SK-N-SH (cell line): ENCODE results near the gene LTF. TPM values are rescaled to one million over a fixed set of nuclear protein-coding genes. Genes with fewer than 3 reads are reported as not detected.

Experiments used
- CTCF ChIA-PET: fragments of 300-600, 350-600 bp; formaldehyde crosslinking; extraction: SDS; loops from one replicate; lab custom pipeline; 2021; lab: Yijun Ruan, JAX
- POLR2A ChIA-PET: fragments of 350-600 bp; sonication (Branson Sonifier 250); formaldehyde crosslinking; extraction: SDS; loops from one replicate; lab custom pipeline; 2020; ENCODE audit warnings: antibody characterized with exemption, inconsistent platforms; lab: Yijun Ruan, JAX
- DNase-seq: peaks from one replicate; pipeline ENCODE4 v3.0.0; 2012
- H2AFZ ChIP-seq: fragments of 200-600 bp; sonication (generic); 2 replicates; pipeline ENCODE4 v1.8.1; 2016; ENCODE audit warnings: antibody characterized with exemption, mild to moderate bottlenecking, low read depth
- H3F3A ChIP-seq: fragments of 200-600 bp; sonication (generic); replicated peaks from 2 replicates; pipeline ENCODE3; 2016; ENCODE audit warnings: antibody characterized with exemption, mild to moderate bottlenecking; ENCODE audit not compliant: insufficient read depth
- H3K27ac ChIP-seq, 2 experiments: fragments of 200-500 bp in 1 of 2; fragments of 200-600 bp in 1 of 2; sonication (Bioruptor generic) in 1 of 2; sonication (generic), shearing (Covaris generic) in 1 of 2; 2 replicates each; pipeline versions ENCODE4 v1.5.1 to v1.6.1; 2014 to 2016; ENCODE audit warnings: low read depth in 2 of 2, inconsistent platforms in 1 of 2, low read length in 1 of 2, mild to moderate bottlenecking in 1 of 2, mixed read lengths in 1 of 2
- H3K27me3 ChIP-seq: fragments of 200-600 bp; sonication (generic), shearing (Covaris generic); 2 replicates; pipeline ENCODE4 v1.6.1; 2016; ENCODE audit warnings: mixed run types; ENCODE audit not compliant: insufficient read depth
- H3K36me3 ChIP-seq, 2 experiments: fragments of 200-500 bp in 1 of 2; fragments of 200-600 bp in 1 of 2; sonication (Bioruptor generic) in 1 of 2; sonication (generic) in 1 of 2; replicated peaks in 1 of 2; 2 replicates each; pipeline versions ENCODE3 to v1.5.1; 2014 to 2016; ENCODE audit warnings: low read length in 1 of 2, mild to moderate bottlenecking in 1 of 2; ENCODE audit not compliant: insufficient read depth in 2 of 2, control insufficient read depth in 1 of 2
- H3K4me1 ChIP-seq, 2 experiments: fragments of 200-500 bp in 1 of 2; fragments of 200-600 bp in 1 of 2; sonication (Bioruptor generic) in 1 of 2; sonication (generic), shearing (Covaris generic) in 1 of 2; 2 replicates each; pipeline versions ENCODE4 v1.5.1 to v1.6.1; 2014 to 2016; ENCODE audit warnings: low read depth in 1 of 2, low read length in 1 of 2, mixed run types in 1 of 2; ENCODE audit not compliant: insufficient read depth in 2 of 2, control insufficient read depth in 1 of 2
- H3K4me2 ChIP-seq: fragments of 200-600 bp; sonication (generic), shearing (Covaris generic); 2 replicates; pipeline ENCODE4 v1.6.1; 2017; ENCODE audit warnings: mixed run types
- H3K4me3 ChIP-seq, 2 experiments: fragments of 200-500 bp in 1 of 2; fragments of 200-600 bp in 1 of 2; sonication (Bioruptor generic) in 1 of 2; sonication (generic), shearing (Covaris generic) in 1 of 2; 2 replicates each; pipeline versions ENCODE4 v1.5.1 to v1.8.1; 2014 to 2016; ENCODE audit warnings: low read depth in 2 of 2, inconsistent platforms in 1 of 2, low read length in 1 of 2, mild to moderate bottlenecking in 1 of 2, mixed read lengths in 1 of 2, moderate library complexity in 1 of 2
- H3K79me2 ChIP-seq: fragments of 200-600 bp; sonication (generic); 2 replicates; pipeline ENCODE4 v1.8.1; 2017; ENCODE audit warnings: mild to moderate bottlenecking; ENCODE audit not compliant: insufficient read depth
- H3K9ac ChIP-seq: fragments of 200-600 bp; sonication (generic); 2 replicates; pipeline ENCODE4 v1.6.1; 2017; ENCODE audit warnings: mixed run types
- H3K9me2 ChIP-seq: fragments of 200-600 bp; sonication (generic); 2 replicates; pipeline ENCODE4 v1.6.1; 2017; ENCODE audit warnings: mixed run types
- H3K9me3 ChIP-seq: fragments of 200-600 bp; sonication (generic); 2 replicates; pipeline ENCODE4 v1.6.1; 2017; ENCODE audit warnings: mixed run types, mild to moderate bottlenecking, moderate library complexity
- H4K20me1 ChIP-seq: fragments of 200-600 bp; sonication (generic); 2 replicates; pipeline ENCODE4 v1.6.1; 2017; ENCODE audit warnings: mild to moderate bottlenecking, mixed run types; ENCODE audit not compliant: insufficient read depth
- EZH2phosphoT487 ChIP-seq: fragments of 200-600 bp; sonication (generic); IDR thresholded peaks from 2 replicates; pipeline ENCODE4 v1.6.1; 2017; ENCODE audit warnings: low read depth, mixed run types, mild to moderate bottlenecking, antibody characterized with exemption, moderate library complexity, borderline replicate concordance
- FOSL2 ChIP-seq: IDR thresholded peaks from 2 replicates; pipeline ENCODE4 v1.4.0; 2012; ENCODE audit warnings: low read depth, mild to moderate bottlenecking, moderate library complexity, borderline replicate concordance
- FOXJ3 ChIP-seq: sonication (generic); formaldehyde crosslinking; IDR thresholded peaks from 2 replicates; pipeline ENCODE4 v1.5.1; 2020; ENCODE audit warnings: mild to moderate bottlenecking, missing genetic modification reagents
- GABPA ChIP-seq: IDR thresholded peaks from 2 replicates; pipeline ENCODE4 v1.4.0; 2012; ENCODE audit warnings: low read depth, mild to moderate bottlenecking
- MAX ChIP-seq: IDR thresholded peaks from 2 replicates; pipeline ENCODE4 v1.4.0; 2012; ENCODE audit warnings: low read depth
- MEF2A ChIP-seq: IDR thresholded peaks from 2 replicates; pipeline ENCODE4 v1.4.0; 2012; ENCODE audit warnings: low read depth, borderline replicate concordance
- MXI1 ChIP-seq: IDR thresholded peaks from 2 replicates; pipeline ENCODE4 v1.6.1; 2012; ENCODE audit warnings: mild to moderate bottlenecking, low read depth, low read length, improper control_type of control experiment
- PBX3 ChIP-seq: IDR thresholded peaks from 2 replicates; pipeline ENCODE4; 2012
- POLR2AphosphoS5 ChIP-seq: IDR thresholded peaks from 2 replicates; pipeline ENCODE4 v1.6.1; 2012; ENCODE audit warnings: low read depth, low read length
- RCOR1 ChIP-seq: fragments of 150-350 bp; IDR thresholded peaks from 2 replicates; pipeline ENCODE4 v1.6.1; 2017; ENCODE audit warnings: antibody characterized with exemption, low read length
- RXRA ChIP-seq: IDR thresholded peaks from 2 replicates; pipeline ENCODE4 v1.4.0; 2012; ENCODE audit warnings: low read depth, mild to moderate bottlenecking, borderline replicate concordance
- SIN3A ChIP-seq: IDR thresholded peaks from 2 replicates; pipeline ENCODE4 v1.6.1; 2012; ENCODE audit warnings: low read depth, mild to moderate bottlenecking, low read length, moderate library complexity, borderline replicate concordance
- YY1 ChIP-seq: IDR thresholded peaks from 2 replicates; pipeline ENCODE4 v1.4.0; 2012; ENCODE audit warnings: low read depth, mild to moderate bottlenecking
- WGBS: methylation state at CpG from one replicate; pipeline ENCODE4 v1.1.6; 2017; ENCODE audit warnings: low lambda C conversion rate; 5-methylcytosine and 5-hydroxymethylcytosine counted together
- polyA plus RNA-seq, 3 experiments: library from polyadenylated mRNA; depleted of rRNA; stranded (reverse); fragments of >200 nt; gene quantifications; 2 replicates each; pipeline ENCODE4 v1.2.3, GENCODE V29; 2012
- TF ChIP-seq, protein P1 (sequence below): IDR thresholded peaks from 2 replicates; pipeline ENCODE4 v1.4.0; 2012; ENCODE audit warnings: low read depth, borderline replicate concordance
- TF ChIP-seq, protein P2 (sequence below): fragments of 150-350 bp; IDR thresholded peaks from 2 replicates; pipeline ENCODE4 v1.6.1; 2017; ENCODE audit warnings: antibody characterized with exemption, low read length, low read depth, borderline replicate concordance

Gene LTF
- polyA plus RNA-seq, 1 of the 3 experiments (the other 2 are of a cell fraction) = not detected

DNA sequence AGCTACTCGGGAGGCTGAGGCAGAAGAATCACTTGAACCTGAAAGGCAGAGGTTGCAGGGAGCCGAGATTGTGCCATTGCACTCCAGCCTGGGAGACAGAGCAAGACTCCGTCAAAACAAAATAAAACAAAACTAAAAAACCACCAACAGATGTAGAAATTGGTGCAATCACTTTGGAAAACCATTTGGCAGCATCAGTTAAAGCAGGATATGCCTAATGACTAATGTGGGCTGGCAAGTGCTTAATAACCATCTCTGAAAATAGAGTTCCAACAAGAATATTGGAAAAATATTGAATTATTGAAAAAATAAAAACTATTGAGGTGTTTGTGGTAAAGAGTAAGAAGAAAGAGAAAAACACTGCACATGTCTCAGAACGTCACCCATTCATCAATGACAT, 16.9 kb upstream of the LTF start (continued):
- TF ChIP-seq, protein P1, sequence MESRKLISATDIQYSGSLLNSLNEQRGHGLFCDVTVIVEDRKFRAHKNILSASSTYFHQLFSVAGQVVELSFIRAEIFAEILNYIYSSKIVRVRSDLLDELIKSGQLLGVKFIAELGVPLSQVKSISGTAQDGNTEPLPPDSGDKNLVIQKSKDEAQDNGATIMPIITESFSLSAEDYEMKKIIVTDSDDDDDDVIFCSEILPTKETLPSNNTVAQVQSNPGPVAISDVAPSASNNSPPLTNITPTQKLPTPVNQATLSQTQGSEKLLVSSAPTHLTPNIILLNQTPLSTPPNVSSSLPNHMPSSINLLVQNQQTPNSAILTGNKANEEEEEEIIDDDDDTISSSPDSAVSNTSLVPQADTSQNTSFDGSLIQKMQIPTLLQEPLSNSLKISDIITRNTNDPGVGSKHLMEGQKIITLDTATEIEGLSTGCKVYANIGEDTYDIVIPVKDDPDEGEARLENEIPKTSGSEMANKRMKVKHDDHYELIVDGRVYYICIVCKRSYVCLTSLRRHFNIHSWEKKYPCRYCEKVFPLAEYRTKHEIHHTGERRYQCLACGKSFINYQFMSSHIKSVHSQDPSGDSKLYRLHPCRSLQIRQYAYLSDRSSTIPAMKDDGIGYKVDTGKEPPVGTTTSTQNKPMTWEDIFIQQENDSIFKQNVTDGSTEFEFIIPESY = no peak

- DNase-seq = no peak
- no peaks in the 10 kb centered on the region for H3K36me3 ChIP-seq
- peaks cover 7% of the 10 kb centered on the region; the same call in 1 of the 2 replicates for H3K27me3 ChIP-seq
Observed at GRCh38 chr3:46480491-46481195, 15.9 kb upstream of the LTF start.

More at GRCh38 chr3:46480491-46481195, 15.9 kb upstream of the LTF start:
- H3F3A ChIP-seq = no peaks in the 10 kb centered on the region
- no peak overlapping the region for H3K9ac ChIP-seq
- TF ChIP-seq SIN3A = no peak
- TF ChIP-seq RXRA = no peak
- TF ChIP-seq PBX3 = no peak
- no peak for TF ChIP-seq GABPA
- TF ChIP-seq FOSL2 = no peak
- TF ChIP-seq POLR2AphosphoS5 = no peak
- no peak for TF ChIP-seq MEF2A
- no peak for TF ChIP-seq FOXJ3 (CRISPR knock-in tag)
- TF ChIP-seq RCOR1 = no peak
- TF ChIP-seq EZH2phosphoT487 = no peak
- TF ChIP-seq MAX = no peak
- TF ChIP-seq YY1 = no peak
- TF ChIP-seq MXI1 = no peak
- TF ChIP-seq, protein P2, sequence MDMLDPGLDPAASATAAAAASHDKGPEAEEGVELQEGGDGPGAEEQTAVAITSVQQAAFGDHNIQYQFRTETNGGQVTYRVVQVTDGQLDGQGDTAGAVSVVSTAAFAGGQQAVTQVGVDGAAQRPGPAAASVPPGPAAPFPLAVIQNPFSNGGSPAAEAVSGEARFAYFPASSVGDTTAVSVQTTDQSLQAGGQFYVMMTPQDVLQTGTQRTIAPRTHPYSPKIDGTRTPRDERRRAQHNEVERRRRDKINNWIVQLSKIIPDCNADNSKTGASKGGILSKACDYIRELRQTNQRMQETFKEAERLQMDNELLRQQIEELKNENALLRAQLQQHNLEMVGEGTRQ = no peak
- no peaks in the 10 kb centered on the region; a peak in 1 of 4 replicates for H3K4me1 ChIP-seq
- no peaks in the 10 kb centered on the region for H3K9me2 ChIP-seq
- H2AFZ ChIP-seq = no peak overlapping the region
- H3K4me2 ChIP-seq = no peak overlapping the region
- WGBS = 44% methylated on average over 5 of the region's 6 CpGs
- POLR2A ChIA-PET = no interaction called here
- H4K20me1 ChIP-seq = no peaks in the 10 kb centered on the region
- no peaks in the 10 kb centered on the region for H3K79me2 ChIP-seq
- no peak overlapping the region for H3K4me3 ChIP-seq
- CTCF ChIA-PET = interaction anchor here (0.6 to 2.2 kb wide), 4 partner anchors 9 to 496 kb away, joined by 3 to 18 read pairs (median 7); partner anchors contain the start of gene CCDC12
- H3K9me3 ChIP-seq = no peaks in the 10 kb centered on the region
- H3K27ac ChIP-seq = no peak overlapping the region
